Testis (tissue), 3 donors: ENCODE measurements around the gene PLEKHG5. TPM values are rescaled to one million over a fixed set of nuclear protein-coding genes. Genes with fewer than 3 reads are reported as not detected.

Experiments
- DNase-seq: peaks from one replicate; pipeline ENCODE4 v3.0.0-alpha.2; 2019
- H3K27ac ChIP-seq, 2 donors: fragments of 200-600 bp; sonication (generic); one replicate each; pipeline ENCODE4 v1.5.1; 2019
- H3K27me3 ChIP-seq: fragments of 200-600 bp; sonication (generic); one replicate; pipeline ENCODE4 v1.5.1; 2019
- H3K36me3 ChIP-seq: fragments of 200-600 bp; sonication (generic); one replicate; pipeline ENCODE4 v1.5.1; 2017; ENCODE audit warnings: low read depth; ENCODE audit errors: missing control alignments
- H3K4me1 ChIP-seq: fragments of 200-600 bp; sonication (generic); one replicate; pipeline ENCODE4 v1.5.1; 2019
- H3K4me3 ChIP-seq, 2 donors: fragments of 200-600 bp; sonication (generic); one replicate each; pipeline ENCODE4 v1.5.1; 2017 to 2019
- H3K9me3 ChIP-seq: fragments of 200-600 bp; sonication (generic); one replicate; pipeline ENCODE4 v1.5.1; 2017
- CTCF ChIP-seq, 3 experiments: fragments of 450-650 bp in 2 of 3; fragments of 200-600 bp in 1 of 3; sonication (generic) in 1 of 3; IDR thresholded peaks; one replicate each; pipeline ENCODE4 v1.5.1; 2016 to 2019; ENCODE audit warnings: antibody characterized with exemption in 3 of 3, mild to moderate bottlenecking in 2 of 3, moderate library complexity in 1 of 3
- POLR2A ChIP-seq: fragments of 450-650 bp; IDR thresholded peaks from one replicate; pipeline ENCODE4 v1.6.1; 2017; ENCODE audit warnings: antibody characterized with exemption, mild to moderate bottlenecking, moderate library complexity
- WGBS, 2 donors: methylation state at CpG; one replicate each; pipeline ENCODE4 v1.1.5; 2018; 5-methylcytosine and 5-hydroxymethylcytosine counted together
- intact Hi-C: fragments of 100-400 bp; cut with DNase I; formaldehyde crosslinking; loops from one replicate; pipeline ENCODE4 v1.15.1; 2023; ENCODE audit warnings: low total_unique reads
- polyA plus RNA-seq: library from polyadenylated mRNA; stranded (reverse); fragments of 350-450 nt; fragmentation: Illumina TruSeq; extraction: RNeasy Lipid Tissue Mini Kit (QIAGEN cat#74804); gene quantifications from one replicate; pipeline ENCODE4 v1.2.3, GENCODE V29; 2014; ENCODE audit warnings: low read depth, low replicate concordance; ENCODE audit not compliant: insufficient read depth
- total RNA-seq, 2 donors: library from RNA; depleted of rRNA; stranded (reverse); fragments of >200 nt; gene quantifications; one replicate each; pipeline ENCODE4 v1.2.3, GENCODE V29; 2016

The PLEKHG5 gene
- total and polyA plus RNA-seq, 3 donors from 2014 or later: 8.1 to 16.4 (median 13.7) TPM

GRCh38 chr1:6505367-6506209, 14.1 kb upstream of the PLEKHG5 start:
- 91 to 96% methylated on average over 8 to 24 of the region's 31 CpGs for WGBS, 2 donors

GRCh38 chr1:6504887-6505286, 13.4 kb upstream of the PLEKHG5 start:
- H3K27ac ChIP-seq: no peak overlapping the region
- no peaks in the 10 kb centered on the region for H3K27me3 ChIP-seq
- peaks cover 31% of the 10 kb centered on the region for H3K4me1 ChIP-seq
- 87 to 93% methylated on average over 9 to 10 of the region's 15 CpGs for WGBS, 2 donors
- no peaks in the 10 kb centered on the region for H3K36me3 ChIP-seq
- TF ChIP-seq CTCF (IDR thresholded peaks at IDR 0.05) (no peak), POLR2A (no peak)
- DNase-seq: no peak
- no peak overlapping the region for H3K4me3 ChIP-seq
- H3K9me3 ChIP-seq: no peaks in the 10 kb centered on the region
- intact Hi-C loops: no loop called here

More at GRCh38 chr1:6505367-6506209, 14.1 kb upstream of the PLEKHG5 start:
- Histone ChIP-seq H3K27ac (no peak overlapping the region), H3K9me3 (no peaks in the 10 kb centered on the region), H3K4me3 (no peak overlapping the region), H3K4me1 (peaks cover 29% of the 10 kb centered on the region), H3K27me3 (no peaks in the 10 kb centered on the region), H3K36me3 (no peaks in the 10 kb centered on the region)
- no peak for DNase-seq
- intact Hi-C loops: no loop called here
- no peak for TF ChIP-seq POLR2A
- TF ChIP-seq CTCF (IDR thresholded peaks at IDR 0.05): no peak

GRCh38 chr1:6503884-6504602, 12.6 kb upstream of the PLEKHG5 start:
- 87 to 94% methylated on average over 15 to 20 of the region's 20 CpGs for WGBS, 2 donors
- no peak overlapping the region for H3K4me3 ChIP-seq
- DNase-seq: no peak

More at GRCh38 chr1:6503884-6504602, 12.6 kb upstream of the PLEKHG5 start:
- no peak overlapping the region for H3K27ac ChIP-seq
- TF ChIP-seq POLR2A (no peak), CTCF (IDR thresholded peaks at IDR 0.05) (no peak)
- H3K9me3 ChIP-seq: no peaks in the 10 kb centered on the region
- H3K36me3 ChIP-seq: no peaks in the 10 kb centered on the region
- peaks cover 39% of the 10 kb centered on the region for H3K4me1 ChIP-seq
- intact Hi-C loops: no loop called here
- H3K27me3 ChIP-seq: no peaks in the 10 kb centered on the region
